ENCODE data around the gene RGS1.
"Not testable (repeated sequence)": the region's sequence is repeated elsewhere in the genome, so short reads cannot be mapped to it uniquely, and the experiment has no call there.

The RGS1 gene

GRCh38 chr1:192575499-192576189 is at the start of gene RGS1:
TSS of gene RGS1 (plus strand) at chr1:192575773. CDS start at chr1:192575793, 20 bp downstream.
- Mint-ChIP-seq H3K4me1 (ENCODE audit: low read depth) (peaks cover 72% of the 10 kb centered on the region), H3K36me3 (ENCODE audit: low read depth) (peaks cover 39% of the 10 kb centered on the region), H3K27ac (peak within 1 kb of the TSS; percentile 94), H3K4me3 (peak within 1 kb of the TSS; percentile 87), H3K9me3 (no peaks in the 10 kb centered on the region), H3K27me3 (ENCODE audit: low read depth) (no peaks in the 10 kb centered on the region)
- peak; percentile 54 for DNase-seq (ENCODE audit: low spot score)

GRCh38 chr1:192527111-192527795 is 48.3 kb upstream of the RGS1 start:
- Mint-ChIP-seq H3K9me3 (peaks cover 4% of the 10 kb centered on the region), H3K36me3 (ENCODE audit: low read depth) (peaks cover 2% of the 10 kb centered on the region), H3K27me3 (ENCODE audit: low read depth) (peaks cover 5% of the 10 kb centered on the region), H3K4me1 (ENCODE audit: low read depth) (peaks cover 32% of the 10 kb centered on the region), H3K27ac (no peak overlapping the region), H3K4me3 (no peak overlapping the region)
- DNase-seq (ENCODE audit: low spot score): no peak

GRCh38 chr1:192527950-192528349 is 47.6 kb upstream of the RGS1 start:
- peaks cover 8% of the 10 kb centered on the region for H3K9me3 Mint-ChIP-seq
- H3K4me1 Mint-ChIP-seq (ENCODE audit: low read depth): peaks cover 32% of the 10 kb centered on the region
- H3K36me3 Mint-ChIP-seq (ENCODE audit: low read depth): peaks cover 5% of the 10 kb centered on the region
- H3K4me3 Mint-ChIP-seq: no peak overlapping the region
- no peak overlapping the region for H3K27ac Mint-ChIP-seq
- peaks cover 5% of the 10 kb centered on the region for H3K27me3 Mint-ChIP-seq (ENCODE audit: low read depth)
- DNase-seq (ENCODE audit: low spot score): no peak

GRCh38 chr1:192529031-192529755 is 46.4 kb upstream of the RGS1 start:
- Mint-ChIP-seq H3K4me3 (peak overlapping the region; percentile 37), H3K4me1 (ENCODE audit: low read depth) (peaks cover 35% of the 10 kb centered on the region), H3K27me3 (ENCODE audit: low read depth) (peaks cover 5% of the 10 kb centered on the region), H3K27ac (no peak overlapping the region), H3K36me3 (ENCODE audit: low read depth) (peaks cover 8% of the 10 kb centered on the region), H3K9me3 (peaks cover 8% of the 10 kb centered on the region)
- DNase-seq (ENCODE audit: low spot score): no peak

- H3K27ac Mint-ChIP-seq: no peak overlapping the region
- DNase-seq (ENCODE audit: low spot score): no peak
- peaks cover 30% of the 10 kb centered on the region for H3K4me1 Mint-ChIP-seq (ENCODE audit: low read depth)
- peaks cover 5% of the 10 kb centered on the region for H3K27me3 Mint-ChIP-seq (ENCODE audit: low read depth)
- H3K36me3 Mint-ChIP-seq (ENCODE audit: low read depth): peaks cover 8% of the 10 kb centered on the region
- peaks cover 8% of the 10 kb centered on the region for H3K9me3 Mint-ChIP-seq
- peak overlapping the region; percentile 37 for H3K4me3 Mint-ChIP-seq
Measured at GRCh38 chr1:192529811-192530210, 45.8 kb upstream of the RGS1 start.

GRCh38 chr1:192530254-192530653 is 45.3 kb upstream of the RGS1 start:
- H3K36me3 Mint-ChIP-seq (ENCODE audit: low read depth): peaks cover 8% of the 10 kb centered on the region
- H3K4me1 Mint-ChIP-seq (ENCODE audit: low read depth): peaks cover 30% of the 10 kb centered on the region
- DNase-seq (ENCODE audit: low spot score): no peak
- H3K9me3 Mint-ChIP-seq: peaks cover 8% of the 10 kb centered on the region
- peak overlapping the region; percentile 57 for H3K27ac Mint-ChIP-seq
- peaks cover 5% of the 10 kb centered on the region for H3K27me3 Mint-ChIP-seq (ENCODE audit: low read depth)
- H3K4me3 Mint-ChIP-seq: peak overlapping the region; percentile 37

GRCh38 chr1:192531037-192531703 is 44.4 kb upstream of the RGS1 start:
- peaks cover 34% of the 10 kb centered on the region for H3K4me1 Mint-ChIP-seq (ENCODE audit: low read depth)
- H3K36me3 Mint-ChIP-seq (ENCODE audit: low read depth); H3K27me3 Mint-ChIP-seq (ENCODE audit: low read depth); H3K9me3 Mint-ChIP-seq: not testable (repeated sequence)
- H3K4me3 Mint-ChIP-seq: peak overlapping the region; percentile 13
- peak; percentile 49 for DNase-seq (ENCODE audit: low spot score)
- H3K27ac Mint-ChIP-seq: peak overlapping the region; percentile 42

GRCh38 chr1:192534666-192535065 is 40.9 kb upstream of the RGS1 start:
- Mint-ChIP-seq H3K4me3 (no peak overlapping the region), H3K27ac (no peak overlapping the region), H3K9me3 (peaks cover 17% of the 10 kb centered on the region), H3K4me1 (ENCODE audit: low read depth) (peaks cover 49% of the 10 kb centered on the region), H3K27me3 (ENCODE audit: low read depth) (no peaks in the 10 kb centered on the region), H3K36me3 (ENCODE audit: low read depth) (peaks cover 13% of the 10 kb centered on the region)
- no peak for DNase-seq (ENCODE audit: low spot score)

GRCh38 chr1:192535916-192536664 is 39.5 kb upstream of the RGS1 start:
- Mint-ChIP-seq H3K9me3 (peaks cover 15% of the 10 kb centered on the region), H3K27me3 (ENCODE audit: low read depth) (no peaks in the 10 kb centered on the region), H3K36me3 (ENCODE audit: low read depth) (peaks cover 11% of the 10 kb centered on the region), H3K4me1 (ENCODE audit: low read depth) (peaks cover 46% of the 10 kb centered on the region), H3K4me3 (no peak overlapping the region), H3K27ac (no peak overlapping the region)
- DNase-seq (ENCODE audit: low spot score): no peak

GRCh38 chr1:192538407-192539296 is 36.9 kb upstream of the RGS1 start:
- H3K4me3 Mint-ChIP-seq: peak overlapping the region; percentile 69
- peak overlapping the region; percentile 91 for H3K27ac Mint-ChIP-seq
- H3K9me3 Mint-ChIP-seq: peaks cover 9% of the 10 kb centered on the region
- H3K27me3 Mint-ChIP-seq (ENCODE audit: low read depth): no peaks in the 10 kb centered on the region
- H3K4me1 Mint-ChIP-seq (ENCODE audit: low read depth): peaks cover 58% of the 10 kb centered on the region
- peaks cover 5% of the 10 kb centered on the region for H3K36me3 Mint-ChIP-seq (ENCODE audit: low read depth)
- DNase-seq (ENCODE audit: low spot score): no peak

GRCh38 chr1:192539297-192540092 is 36.1 kb upstream of the RGS1 start:
- peak overlapping the region; percentile 69 for H3K4me3 Mint-ChIP-seq
- peaks cover 9% of the 10 kb centered on the region for H3K9me3 Mint-ChIP-seq
- H3K4me1 Mint-ChIP-seq (ENCODE audit: low read depth): peaks cover 63% of the 10 kb centered on the region
- DNase-seq (ENCODE audit: low spot score): no peak
- H3K36me3 Mint-ChIP-seq (ENCODE audit: low read depth): peaks cover 5% of the 10 kb centered on the region
- H3K27me3 Mint-ChIP-seq (ENCODE audit: low read depth): no peaks in the 10 kb centered on the region
- H3K27ac Mint-ChIP-seq: peak overlapping the region; percentile 91

- Mint-ChIP-seq H3K27me3 (ENCODE audit: low read depth) (no peaks in the 10 kb centered on the region), H3K36me3 (ENCODE audit: low read depth) (peaks cover 2% of the 10 kb centered on the region), H3K9me3 (no peaks in the 10 kb centered on the region), H3K27ac (no peak overlapping the region), H3K4me3 (no peak overlapping the region), H3K4me1 (ENCODE audit: low read depth) (peaks cover 63% of the 10 kb centered on the region)
- no peak for DNase-seq (ENCODE audit: low spot score)
Measured at GRCh38 chr1:192543445-192543844, 32.1 kb upstream of the RGS1 start.

All from T-helper 2 cell treated with Interferon-gamma antibody and Interleukin-4, amounts not matched to agents 5 μg/mL and 100 μg/mL, for 36 hours (primary cell).